Stimulated activated CD4-positive, alpha-beta T cell treated with anti-CD3 and anti-CD28 coated beads, Interleukin-4, amount 100 ng/mL, for 24 hours (primary cell): ENCODE results near the gene ADAMTSL5.
"Not testable (repeated sequence)": the region's sequence is repeated elsewhere in the genome, so short reads cannot be mapped to it uniquely, and the experiment has no call there.

Source experiments
- DNase-seq: peaks from one replicate; pipeline ENCODE4 v3.0.0-alpha.2; 2020

Gene ADAMTSL5

GRCh38 chr19:1477056-1477455, 35.8 kb downstream of the ADAMTSL5 start:
- DNase-seq = not testable (repeated sequence)

DNA sequence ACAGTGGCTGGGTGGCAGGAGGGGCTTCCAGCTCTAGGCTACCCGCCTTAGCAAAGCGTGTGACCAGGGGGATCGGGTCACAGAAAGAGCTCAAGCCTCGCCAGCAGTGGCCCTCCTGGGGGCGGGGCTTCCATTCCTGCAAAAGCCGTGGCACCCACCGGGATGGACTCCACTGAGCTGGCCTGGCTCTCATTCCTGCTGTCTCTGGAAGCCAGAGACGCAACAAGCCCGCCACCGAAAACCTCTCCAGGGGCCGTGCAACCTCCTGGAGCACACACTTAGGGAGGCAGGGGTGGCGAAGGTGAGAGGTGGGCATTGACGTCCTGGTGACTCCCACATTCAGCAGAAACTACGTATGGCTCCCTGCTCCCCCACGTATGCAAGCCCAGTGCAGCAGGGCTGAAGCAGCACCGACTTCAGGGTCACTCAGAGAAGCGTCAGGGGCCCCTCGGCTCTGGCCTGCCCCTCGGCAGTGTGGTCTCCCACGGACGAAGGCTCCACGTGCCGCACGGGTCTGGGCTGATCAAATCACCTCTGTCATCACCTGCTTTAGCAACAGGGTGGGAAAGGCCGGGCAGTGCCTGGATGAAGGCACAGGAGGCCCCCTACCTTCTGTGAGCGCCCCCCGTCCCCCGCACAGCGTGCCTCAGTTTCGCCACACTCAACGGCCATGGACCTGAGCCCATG, 36.9 kb downstream of the ADAMTSL5 start:
- DNase-seq = no peak

GRCh38 chr19:1474765-1475351, 38.0 kb downstream of the ADAMTSL5 start:
- DNase-seq = no peak

- DNase-seq = no peak
These were observed 38.6 kb downstream of the ADAMTSL5 start for GRCh38 chr19:1474011-1474764.

- no peak for DNase-seq
These were observed 39.6 kb downstream of the ADAMTSL5 start for GRCh38 chr19:1473085-1473851.

- no peak for DNase-seq
These were observed 40.4 kb downstream of the ADAMTSL5 start for GRCh38 chr19:1472231-1473084.

DNA sequence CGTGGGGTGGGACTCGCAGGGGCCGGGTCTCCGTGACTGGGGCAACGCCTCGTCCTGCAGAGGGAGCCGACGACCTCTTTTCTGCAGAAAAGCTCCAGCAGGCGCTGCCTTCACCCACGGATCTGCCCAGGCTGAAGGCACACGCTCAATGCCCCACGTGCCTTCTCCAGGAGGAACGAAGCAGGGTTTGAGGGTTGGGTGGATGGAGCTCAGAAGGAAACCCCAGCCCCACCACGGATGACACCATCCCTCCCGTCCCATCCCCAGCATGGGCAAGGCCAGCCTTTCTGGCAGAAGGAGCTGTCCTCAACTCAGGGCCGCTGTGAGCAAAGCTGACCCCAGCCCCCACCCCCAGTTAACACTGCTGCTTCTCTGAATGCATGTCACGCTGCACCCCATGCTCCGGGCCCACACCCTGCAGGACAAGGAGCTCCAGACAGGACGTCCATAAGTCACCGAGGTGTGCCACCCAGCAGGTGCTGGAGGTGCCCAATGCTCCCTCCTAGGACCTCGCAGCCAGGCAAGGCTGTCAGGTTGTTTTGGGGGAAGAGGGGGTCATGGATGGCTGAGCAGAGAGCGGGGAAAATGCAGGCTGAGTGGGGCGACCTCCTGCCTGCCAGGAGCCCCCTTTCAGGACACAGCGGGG, 41.2 kb downstream of the ADAMTSL5 start:
- DNase-seq = no peak

GRCh38 chr19:1471010-1471514, 41.8 kb downstream of the ADAMTSL5 start:
- no peak for DNase-seq

GRCh38 chr19:1470305-1471009, 42.4 kb downstream of the ADAMTSL5 start:
- peak; percentile 75 for DNase-seq

DNA sequence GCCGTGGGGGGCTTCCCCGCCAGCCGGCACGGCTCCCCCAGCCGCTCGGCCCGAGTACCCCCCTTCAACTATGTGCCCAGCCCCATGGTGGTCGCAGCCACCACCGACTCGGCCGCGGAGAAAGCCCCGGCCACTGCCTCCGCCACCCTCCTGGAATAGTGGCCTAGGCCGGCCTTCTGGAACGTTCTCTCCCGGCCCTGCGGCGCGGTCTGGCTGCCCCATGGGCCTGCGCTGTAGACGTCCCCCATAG, 42.8 kb downstream of the ADAMTSL5 start:
- DNase-seq = no peak

- DNase-seq = no peak
These were observed 43.4 kb downstream of the ADAMTSL5 start for GRCh38 chr19:1469255-1470054.

DNA sequence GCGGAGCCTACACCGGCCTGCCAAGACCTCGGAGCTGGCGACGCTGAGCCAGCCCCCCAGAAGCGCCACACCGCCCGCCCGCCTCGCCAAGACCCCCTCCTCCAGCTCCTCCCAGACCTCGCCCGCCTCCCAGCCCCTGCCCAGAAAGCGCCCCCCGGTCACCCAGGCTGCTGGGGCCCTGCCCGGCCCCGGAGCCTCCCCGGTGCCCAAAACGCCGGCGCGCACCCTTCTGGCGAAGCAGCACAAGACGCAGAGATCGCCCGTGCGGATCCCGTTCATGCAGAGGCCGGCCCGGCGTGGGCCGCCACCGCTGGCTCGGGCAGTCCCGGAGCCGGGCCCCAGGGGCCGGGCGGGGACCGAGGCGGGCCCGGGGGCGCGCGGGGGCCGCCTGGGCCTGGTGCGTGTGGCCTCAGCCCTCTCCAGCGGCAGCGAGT, 44.0 kb downstream of the ADAMTSL5 start:
- DNase-seq = peak; percentile 42

GRCh38 chr19:1468274-1468820, 44.5 kb downstream of the ADAMTSL5 start:
- no peak for DNase-seq

- DNase-seq = no peak
These were observed 45.1 kb downstream of the ADAMTSL5 start for GRCh38 chr19:1467490-1468273.

GRCh38 chr19:1467215-1467489, 45.7 kb downstream of the ADAMTSL5 start:
- no peak for DNase-seq

GRCh38 chr19:1466461-1467214, 46.2 kb downstream of the ADAMTSL5 start:
- no peak for DNase-seq

GRCh38 chr19:1466018-1466460, 46.8 kb downstream of the ADAMTSL5 start:
- DNase-seq = no peak

DNA sequence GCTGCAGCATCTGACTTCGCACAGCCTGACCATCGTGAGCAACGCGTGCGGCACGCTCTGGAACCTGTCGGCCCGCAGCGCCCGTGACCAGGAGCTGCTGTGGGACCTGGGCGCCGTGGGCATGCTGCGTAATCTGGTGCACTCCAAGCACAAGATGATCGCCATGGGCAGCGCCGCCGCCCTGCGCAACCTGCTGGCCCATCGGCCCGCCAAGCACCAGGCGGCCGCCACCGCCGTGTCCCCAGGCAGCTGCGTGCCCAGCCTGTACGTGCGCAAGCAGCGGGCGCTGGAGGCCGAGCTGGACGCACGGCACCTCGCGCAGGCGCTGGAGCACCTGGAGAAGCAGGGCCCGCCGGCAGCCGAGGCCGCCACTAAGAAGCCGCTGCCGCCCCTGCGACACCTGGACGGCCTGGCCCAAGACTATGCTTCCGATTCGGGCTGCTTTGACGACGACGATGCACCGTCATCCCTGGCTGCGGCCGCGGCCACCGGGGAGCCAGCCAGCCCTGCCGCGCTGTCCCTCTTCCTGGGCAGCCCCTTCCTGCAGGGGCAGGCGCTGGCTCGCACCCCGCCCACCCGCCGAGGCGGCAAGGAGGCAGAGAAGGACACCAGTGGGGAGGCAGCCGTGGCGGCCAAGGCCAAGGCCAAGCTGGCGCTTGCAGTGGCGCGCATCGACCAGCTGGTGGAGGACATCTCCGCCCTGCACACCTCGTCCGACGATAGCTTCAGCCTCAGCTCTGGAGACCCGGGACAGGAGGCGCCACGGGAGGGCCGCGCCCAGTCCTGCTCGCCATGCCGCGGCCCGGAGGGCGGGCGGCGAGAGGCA, 47.4 kb downstream of the ADAMTSL5 start:
- peak; percentile 40 for DNase-seq
